Measurements from ENCODE around the gene KDM6B. TPM values are rescaled to one million over a fixed set of nuclear protein-coding genes. Genes with fewer than 3 reads are reported as not detected.

The KDM6B gene
- total RNA-seq, 1 donor from 2014 or later: 41.0 TPM

GRCh38 chr17:7837408-7838088 lies 3.5 kb downstream of the KDM6B start:
- intact Hi-C loops (cut with DNase I): no loop called here
- DNase-seq (ENCODE audit: low spot score): no peak
- ATAC-seq: no peak

GRCh38 chr17:7838090-7839075 lies 4.4 kb downstream of the KDM6B start:
- intact Hi-C loops (cut with DNase I): no loop called here
- ATAC-seq (no peak), DNase-seq (ENCODE audit: low spot score) (no peak)

GRCh38 chr17:7839190-7839875 lies 5.3 kb downstream of the KDM6B start:
- intact Hi-C loops (cut with DNase I): no loop called here
- ATAC-seq: no peak
- DNase-seq (ENCODE audit: low spot score): no peak

GRCh38 chr17:7839876-7840261 lies 5.9 kb downstream of the KDM6B start:
- ATAC-seq (no peak), DNase-seq (ENCODE audit: low spot score) (no peak)
- intact Hi-C loops (cut with DNase I): loop anchor here (5.0 kb wide), 1 partner anchor 332 kb away; no protein-coding TSS in a partner anchor

- DNase-seq (ENCODE audit: low spot score): no peak
- no peak for ATAC-seq
- intact Hi-C loops (cut with DNase I): loop anchor here (5.0 kb wide), 1 partner anchor 332 kb away; no protein-coding TSS in a partner anchor
Measured at GRCh38 chr17:7840441-7840840, 6.4 kb downstream of the KDM6B start.

GRCh38 chr17:7840875-7841274 lies 6.9 kb downstream of the KDM6B start:
- intact Hi-C loops (cut with DNase I): loop anchor here (5.0 kb wide), 1 partner anchor 331 kb away; no protein-coding TSS in a partner anchor
- ATAC-seq (no peak), DNase-seq (ENCODE audit: low spot score) (no peak)

GRCh38 chr17:7841396-7841914 lies 7.4 kb downstream of the KDM6B start:
- peak; percentile 51 for ATAC-seq
- DNase-seq (ENCODE audit: low spot score): peak; percentile 91
- intact Hi-C loops (cut with DNase I): loop anchor here (5.0 kb wide), 1 partner anchor 331 kb away; no protein-coding TSS in a partner anchor

- ATAC-seq (peak; percentile 84), DNase-seq (ENCODE audit: low spot score) (peak; percentile 96)
- intact Hi-C loops (cut with DNase I): loop anchor here (5.0 kb wide), 1 partner anchor 330 kb away; no protein-coding TSS in a partner anchor
Measured at GRCh38 chr17:7841915-7842379, 7.9 kb downstream of the KDM6B start.

- intact Hi-C loops (cut with DNase I): loop anchor here (5.0 kb wide), 1 partner anchor 330 kb away; no protein-coding TSS in a partner anchor
Measured at GRCh38 chr17:7842380-7843256, 8.6 kb downstream of the KDM6B start.

GRCh38 chr17:7843257-7843535 lies 9.2 kb downstream of the KDM6B start:
- DNase-seq (ENCODE audit: low spot score) (no peak), ATAC-seq (no peak)
- intact Hi-C loops (cut with DNase I): loop anchor here (5.0 kb wide), 1 partner anchor 329 kb away; no protein-coding TSS in a partner anchor

More at GRCh38 chr17:7842380-7843256, 8.6 kb downstream of the KDM6B start:
- ATAC-seq (peak; percentile 38), DNase-seq (ENCODE audit: low spot score) (peak; percentile 86)

- intact Hi-C loops (cut with DNase I): loop anchor here (5.0 kb wide), 1 partner anchor 329 kb away; no protein-coding TSS in a partner anchor
- DNase-seq (ENCODE audit: low spot score): peak; percentile 89
- ATAC-seq: peak; percentile 49
Measured at GRCh38 chr17:7843536-7844291, 9.7 kb downstream of the KDM6B start.

GRCh38 chr17:7844292-7845154 lies 10.5 kb downstream of the KDM6B start:
- intact Hi-C loops (cut with DNase I): loop anchor here (5.0 kb wide), 1 partner anchor 328 kb away; no protein-coding TSS in a partner anchor
- peak; percentile 81 for ATAC-seq
- peak; percentile 93 for DNase-seq (ENCODE audit: low spot score)

GRCh38 chr17:7845359-7846062 lies 11.5 kb downstream of the KDM6B start:
- no peak for DNase-seq (ENCODE audit: low spot score)
- intact Hi-C loops (cut with DNase I): no loop called here
- no peak for ATAC-seq

GRCh38 chr17:7846063-7846735 lies 12.2 kb downstream of the KDM6B start:
- ATAC-seq (no peak), DNase-seq (ENCODE audit: low spot score) (no peak)
- intact Hi-C loops (cut with DNase I): no loop called here
